Measurements from ENCODE around the gene C7orf33. TPM values are rescaled to one million over a fixed set of nuclear protein-coding genes. Genes with fewer than 3 reads are reported as not detected.
"Not testable (repeated sequence)": the region's sequence is repeated elsewhere in the genome, so short reads cannot be mapped to it uniquely, and the experiment has no call there.

Gene C7orf33
- total RNA-seq, 4 donors from 2014 or later, result not detected

DNA sequence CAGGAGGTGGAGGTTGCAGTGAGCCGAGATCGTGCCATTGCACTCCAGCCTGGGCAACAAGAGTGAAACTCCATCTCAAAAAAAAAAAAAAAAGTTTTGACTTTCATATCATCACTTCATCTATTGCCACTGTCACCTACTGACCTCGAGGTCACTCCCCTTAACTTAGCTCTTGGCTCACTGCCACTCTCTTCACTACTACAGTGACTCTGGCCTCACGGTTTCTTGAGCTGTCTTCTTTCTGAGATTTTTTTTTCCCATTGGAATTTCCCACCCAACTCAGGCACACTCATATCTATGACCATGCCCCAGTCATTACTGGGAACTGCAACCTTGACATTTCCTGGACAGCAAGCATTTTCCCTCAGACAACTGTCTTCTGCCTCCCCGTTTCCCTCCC, 42.6 kb upstream of the C7orf33 start:
- H3K4me3 ChIP-seq (ENCODE audit: low read depth, poor library complexity, severe bottlenecking), result no peak overlapping the region
- 81 to 82% methylated on average over 5 of the region's 5 CpGs for WGBS, 2 donors
- intact Hi-C loops (cut with DNase I; ENCODE audit: low total_unique reads), result no loop called here
- TF ChIP-seq, protein P1, sequence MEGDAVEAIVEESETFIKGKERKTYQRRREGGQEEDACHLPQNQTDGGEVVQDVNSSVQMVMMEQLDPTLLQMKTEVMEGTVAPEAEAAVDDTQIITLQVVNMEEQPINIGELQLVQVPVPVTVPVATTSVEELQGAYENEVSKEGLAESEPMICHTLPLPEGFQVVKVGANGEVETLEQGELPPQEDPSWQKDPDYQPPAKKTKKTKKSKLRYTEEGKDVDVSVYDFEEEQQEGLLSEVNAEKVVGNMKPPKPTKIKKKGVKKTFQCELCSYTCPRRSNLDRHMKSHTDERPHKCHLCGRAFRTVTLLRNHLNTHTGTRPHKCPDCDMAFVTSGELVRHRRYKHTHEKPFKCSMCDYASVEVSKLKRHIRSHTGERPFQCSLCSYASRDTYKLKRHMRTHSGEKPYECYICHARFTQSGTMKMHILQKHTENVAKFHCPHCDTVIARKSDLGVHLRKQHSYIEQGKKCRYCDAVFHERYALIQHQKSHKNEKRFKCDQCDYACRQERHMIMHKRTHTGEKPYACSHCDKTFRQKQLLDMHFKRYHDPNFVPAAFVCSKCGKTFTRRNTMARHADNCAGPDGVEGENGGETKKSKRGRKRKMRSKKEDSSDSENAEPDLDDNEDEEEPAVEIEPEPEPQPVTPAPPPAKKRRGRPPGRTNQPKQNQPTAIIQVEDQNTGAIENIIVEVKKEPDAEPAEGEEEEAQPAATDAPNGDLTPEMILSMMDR (IDR thresholded peaks at IDR 0.05), result no peak
- TF ChIP-seq POLR2A (IDR thresholded peaks at IDR 0.05), result no peak
- DNase-seq (ENCODE audit: low spot score in 2 of 2), result no peak

GRCh38 chr7:148553979-148554378, 36.6 kb upstream of the C7orf33 start:
- WGBS, 2 donors, result 92 to 95% methylated on average over 3 of the region's 3 CpGs
- H3K4me3 ChIP-seq (ENCODE audit: low read depth, poor library complexity, severe bottlenecking), result no peak overlapping the region
- no peak for TF ChIP-seq POLR2A (IDR thresholded peaks at IDR 0.05)
- TF ChIP-seq, protein P1 (IDR thresholded peaks at IDR 0.05), result no peak
- intact Hi-C loops (cut with DNase I; ENCODE audit: low total_unique reads), result no loop called here
- no peak for DNase-seq (ENCODE audit: low spot score in 2 of 2)

GRCh38 chr7:148556892-148557291, 33.7 kb upstream of the C7orf33 start:
- 80 to 89% methylated on average over 3 of the region's 3 CpGs for WGBS, 2 donors
- H3K4me3 ChIP-seq (ENCODE audit: low read depth, poor library complexity, severe bottlenecking), result no peak overlapping the region
- no peak for TF ChIP-seq POLR2A (IDR thresholded peaks at IDR 0.05)
- TF ChIP-seq, protein P1 (IDR thresholded peaks at IDR 0.05), result no peak
- DNase-seq (ENCODE audit: low spot score in 2 of 2), result no peak
- intact Hi-C loops (cut with DNase I; ENCODE audit: low total_unique reads), result no loop called here

- TF ChIP-seq, protein P1 (IDR thresholded peaks at IDR 0.05), result no peak
- no peak for TF ChIP-seq POLR2A (IDR thresholded peaks at IDR 0.05)
- intact Hi-C loops (cut with DNase I; ENCODE audit: low total_unique reads), result no loop called here
- H3K4me3 ChIP-seq (ENCODE audit: low read depth, poor library complexity, severe bottlenecking), result no peak overlapping the region
- 89 to 97% methylated on average over 1 of the region's 1 CpG for WGBS, 2 donors
- DNase-seq (ENCODE audit: low spot score in 2 of 2), result no peak
Measured at GRCh38 chr7:148558914-148559313, 31.7 kb upstream of the C7orf33 start.

GRCh38 chr7:148561099-148561498, 29.5 kb upstream of the C7orf33 start:
- no peak for DNase-seq (ENCODE audit: low spot score in 2 of 2)
- intact Hi-C loops (cut with DNase I; ENCODE audit: low total_unique reads), result no loop called here
- no peak overlapping the region for H3K4me3 ChIP-seq (ENCODE audit: low read depth, poor library complexity, severe bottlenecking)
- TF ChIP-seq, protein P1 (IDR thresholded peaks at IDR 0.05), result no peak
- no peak for TF ChIP-seq POLR2A (IDR thresholded peaks at IDR 0.05)

DNA sequence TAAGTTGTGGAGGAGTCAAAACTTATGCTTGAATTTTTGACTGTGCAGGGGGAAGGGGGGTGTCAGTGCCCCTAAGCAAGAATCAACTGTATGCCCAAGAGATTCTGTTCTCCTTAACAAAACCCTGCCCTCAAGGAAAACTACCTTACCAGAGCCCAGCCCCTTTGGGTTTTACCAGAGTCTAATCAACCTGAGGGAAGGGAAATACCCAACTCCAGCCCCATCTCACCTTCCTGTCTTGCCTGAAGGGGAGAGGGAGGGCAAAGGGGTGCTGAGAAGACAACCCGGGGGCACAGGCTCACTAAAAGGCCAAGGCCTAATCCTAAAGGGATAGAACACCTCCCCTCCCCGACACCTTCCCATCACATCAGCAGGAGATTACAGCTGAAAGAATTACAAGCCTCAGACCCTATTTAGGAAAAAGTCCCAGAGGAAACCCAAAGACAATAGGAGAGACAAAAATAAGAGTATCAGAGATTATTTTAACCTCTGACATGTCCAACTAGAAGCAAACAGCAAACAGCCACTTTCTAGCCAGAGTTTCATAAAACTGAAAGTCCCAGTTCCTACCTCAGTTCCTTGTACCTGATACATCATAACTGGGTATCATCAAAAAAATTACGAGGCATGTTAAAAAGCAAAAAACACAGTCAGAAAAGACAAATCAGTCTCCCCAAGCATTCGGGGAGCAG, 26.8 kb upstream of the C7orf33 start:
- TF ChIP-seq, protein P1 (IDR thresholded peaks at IDR 0.05), result no peak
- TF ChIP-seq POLR2A (IDR thresholded peaks at IDR 0.05), result no peak
- intact Hi-C loops (cut with DNase I; ENCODE audit: low total_unique reads), result no loop called here
- DNase-seq (ENCODE audit: low spot score in 2 of 2), result no peak
- WGBS, 2 donors, result 67 to 73% methylated on average over 4 of the region's 4 CpGs
- no peak overlapping the region for H3K4me3 ChIP-seq (ENCODE audit: low read depth, poor library complexity, severe bottlenecking)

- H3K4me3 ChIP-seq (ENCODE audit: low read depth, poor library complexity, severe bottlenecking); DNase-seq (ENCODE audit: low spot score in 2 of 2); intact Hi-C loops (cut with DNase I; ENCODE audit: low total_unique reads): not testable (repeated sequence)
- WGBS, 2 donors, result 22 to 24% methylated on average over 4 of the region's 4 CpGs
Measured at GRCh38 chr7:148564275-148564951, 26.2 kb upstream of the C7orf33 start.

Measured in lower leg skin (tissue), 4 donors.